ENCODE data around the gene ITPR3.
A peak's percentile ranks its signal among the peaks of the same experiment; 100 is the strongest.
"Not testable (repeated sequence)": the region's sequence is repeated elsewhere in the genome, so short reads cannot be mapped to it uniquely, and the experiment has no call there.

The ITPR3 gene

DNA sequence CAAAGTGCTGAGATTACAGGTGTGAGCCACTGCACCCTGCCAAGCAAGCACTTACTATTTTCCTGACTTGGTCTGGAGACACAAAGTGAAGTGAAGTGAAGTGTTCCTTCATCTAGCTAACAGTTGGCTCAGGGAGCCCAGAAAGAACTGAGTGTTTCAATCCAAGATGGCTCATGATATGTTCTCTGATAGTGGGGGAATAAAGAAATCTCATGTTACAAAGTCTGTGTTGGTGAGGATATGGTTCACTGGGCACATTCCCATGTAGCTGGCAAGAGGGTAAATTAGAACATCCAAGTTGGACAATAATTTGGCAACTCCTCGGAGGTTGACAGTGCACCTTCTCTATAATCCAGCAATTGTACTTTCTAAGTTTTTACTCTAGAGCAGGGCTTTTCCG is 5.0 kb upstream of the ITPR3 start:
- no peak for DNase-seq

DNA sequence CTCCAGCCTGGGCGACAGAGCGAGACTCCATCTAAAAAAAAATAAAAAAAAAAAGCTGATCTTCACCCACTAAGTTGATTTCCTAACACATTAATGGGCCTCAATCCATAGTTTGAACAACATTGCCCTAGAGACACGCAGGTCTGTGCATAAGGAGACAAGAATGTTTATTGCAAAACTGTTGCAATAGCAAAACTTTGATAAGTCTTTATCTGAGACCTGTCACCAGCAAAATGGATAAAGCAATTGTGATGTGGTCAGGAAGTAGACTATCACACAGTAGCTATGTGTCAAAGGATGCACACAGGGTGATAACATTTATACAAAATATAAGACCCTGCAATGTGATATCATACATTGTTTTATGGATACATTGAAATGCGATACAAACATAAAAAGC is 4.2 kb upstream of the ITPR3 start:
- no peak for DNase-seq

DNA sequence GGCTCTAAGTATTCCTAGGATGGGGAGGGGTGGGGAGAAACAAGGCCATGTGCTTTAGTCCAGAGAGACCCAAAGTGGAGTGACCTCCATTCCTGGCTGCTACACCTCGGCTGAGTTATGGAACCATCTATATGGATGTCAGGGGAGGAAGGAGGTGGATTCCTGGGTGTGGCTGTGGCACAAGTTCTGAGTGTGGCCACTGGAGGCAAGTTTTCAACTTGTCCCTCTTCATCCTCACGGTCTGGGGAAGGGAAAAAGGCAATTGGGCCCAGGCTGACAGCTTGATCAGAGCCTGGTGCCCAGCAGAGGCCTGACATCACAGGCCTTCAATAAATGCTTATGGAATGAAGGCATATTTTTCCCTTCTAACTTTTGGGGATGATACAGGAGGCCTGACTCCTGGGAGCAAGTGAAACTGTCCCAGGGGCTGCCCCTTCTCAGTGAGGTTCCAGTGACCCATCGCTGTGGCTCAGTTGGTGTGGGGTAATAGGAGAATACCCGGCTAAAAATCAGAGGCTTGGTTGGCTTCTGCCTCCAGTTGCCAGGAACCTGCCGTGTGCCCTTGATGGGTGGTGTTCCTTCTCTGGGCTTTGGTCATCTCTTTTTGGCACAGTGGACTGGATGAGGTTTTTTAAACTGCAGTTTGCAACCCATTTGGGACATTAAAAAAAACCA is 1.8 kb upstream of the ITPR3 start:
- DNase-seq, result no peak

DNA sequence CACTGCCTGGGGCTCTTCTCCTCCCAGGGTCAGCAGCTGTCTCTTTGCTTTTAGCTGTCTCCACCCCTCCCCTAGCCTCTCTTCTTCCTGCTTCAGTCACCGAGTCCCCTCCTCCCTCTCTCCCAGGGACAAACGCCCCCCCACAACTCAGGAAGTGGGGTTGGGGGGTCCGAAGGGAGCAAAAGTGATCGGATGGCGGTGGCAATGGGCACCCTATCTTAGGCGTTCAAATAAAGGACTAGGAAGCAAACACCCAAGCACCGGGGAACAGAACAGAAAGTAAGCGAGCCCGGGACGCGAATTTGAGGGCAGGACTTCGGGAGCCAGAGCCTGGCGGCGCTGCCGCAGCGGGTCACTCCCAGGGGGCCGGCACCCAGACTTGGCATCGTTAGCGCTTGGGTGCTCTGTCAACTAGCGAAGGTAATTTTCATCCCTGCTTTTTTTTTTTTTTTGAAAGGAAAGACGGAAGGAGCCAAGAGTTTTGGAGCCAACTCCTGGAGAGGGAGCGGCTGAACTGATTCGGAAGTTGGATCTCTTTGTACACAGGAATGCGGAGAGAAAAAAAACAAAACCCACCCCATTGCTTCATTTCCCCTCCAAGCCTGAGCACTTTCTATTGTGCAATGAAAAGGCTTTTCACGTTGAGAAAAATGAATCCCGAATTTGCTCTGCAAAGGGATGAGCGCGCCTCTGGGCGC is 815 bp upstream of the ITPR3 start:
- no peak for DNase-seq

DNA sequence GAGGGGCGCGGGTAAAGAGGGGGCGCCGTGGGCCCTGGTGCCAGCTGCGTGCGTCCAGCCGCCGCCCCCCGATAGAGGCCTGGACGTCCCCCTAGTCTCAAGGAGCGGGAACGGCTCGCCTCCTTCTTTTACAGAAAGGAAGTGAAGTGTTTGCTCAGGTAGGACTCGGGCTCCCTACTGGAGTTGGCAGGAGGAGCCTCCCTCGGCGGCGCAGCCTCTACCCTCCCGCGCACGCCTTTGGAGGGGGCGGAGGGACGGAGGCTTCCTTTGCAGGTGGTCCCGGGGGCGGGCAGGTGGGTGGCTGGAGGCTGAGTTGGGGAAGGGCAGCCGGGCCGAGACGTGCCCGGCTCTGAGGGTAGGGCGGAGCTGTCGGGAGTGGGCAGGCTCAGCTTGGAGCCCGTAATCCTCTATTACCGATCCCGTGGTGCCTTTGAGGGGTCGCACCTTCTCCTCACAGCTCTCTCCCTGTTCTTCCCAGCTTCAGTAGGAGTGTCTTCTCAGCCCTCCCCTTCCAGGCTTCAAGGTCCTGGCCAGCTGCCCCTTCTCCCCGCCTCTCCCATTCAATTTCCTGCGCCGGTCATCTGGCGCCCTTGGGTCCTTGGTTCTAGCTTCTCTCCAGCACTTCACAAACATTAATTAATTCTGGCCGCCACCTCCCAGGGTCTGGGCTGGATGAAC is 728 bp downstream of the ITPR3 start:
- peak; percentile 46 for DNase-seq

DNA sequence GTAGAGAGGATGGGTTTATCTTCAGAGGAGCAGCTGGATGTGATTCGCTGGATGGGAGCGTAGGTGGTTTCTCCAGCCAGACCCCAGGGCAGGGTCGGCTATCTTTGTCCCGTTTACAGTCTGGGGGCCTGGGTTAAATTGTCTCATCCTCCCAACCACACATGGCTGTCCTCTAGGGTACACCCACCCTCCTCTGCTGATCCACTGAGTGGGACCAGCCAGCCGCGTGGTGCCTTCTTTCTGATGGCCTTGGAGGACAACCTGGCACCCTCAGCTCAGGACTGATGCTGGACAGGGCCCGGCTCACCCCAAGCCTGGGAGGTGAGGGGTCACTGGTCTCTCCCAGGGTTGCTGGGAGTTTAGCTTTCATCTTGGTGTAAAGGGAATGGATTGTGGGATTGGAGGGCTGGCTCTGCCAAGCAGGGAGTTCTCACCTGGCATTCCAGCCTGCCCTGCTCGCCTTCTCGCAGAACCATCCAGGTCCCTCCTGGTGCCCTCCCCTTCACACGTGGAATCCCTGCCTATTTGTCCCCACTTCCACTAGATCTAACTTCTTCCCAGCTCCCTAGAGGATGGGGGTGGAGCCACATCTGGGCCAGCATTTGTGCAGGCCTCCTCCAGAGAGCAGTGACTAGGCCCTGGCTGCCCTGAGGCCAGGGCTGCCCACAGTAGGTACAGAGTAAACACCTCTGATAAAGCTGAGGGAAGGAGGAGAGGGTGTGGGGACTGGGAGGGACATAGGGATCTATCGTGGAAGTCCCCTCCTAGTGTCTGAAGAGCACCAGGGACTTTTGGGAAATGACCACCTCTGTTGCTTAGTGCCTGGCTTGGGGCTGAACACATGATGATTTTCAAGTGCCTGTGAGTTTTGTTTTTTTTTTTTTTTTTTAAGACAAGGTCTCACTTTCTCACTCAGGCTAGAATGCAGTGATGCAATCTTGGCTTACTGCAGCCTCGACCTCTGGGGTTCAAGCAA is 1.6 kb downstream of the ITPR3 start:
- no peak for DNase-seq

DNA sequence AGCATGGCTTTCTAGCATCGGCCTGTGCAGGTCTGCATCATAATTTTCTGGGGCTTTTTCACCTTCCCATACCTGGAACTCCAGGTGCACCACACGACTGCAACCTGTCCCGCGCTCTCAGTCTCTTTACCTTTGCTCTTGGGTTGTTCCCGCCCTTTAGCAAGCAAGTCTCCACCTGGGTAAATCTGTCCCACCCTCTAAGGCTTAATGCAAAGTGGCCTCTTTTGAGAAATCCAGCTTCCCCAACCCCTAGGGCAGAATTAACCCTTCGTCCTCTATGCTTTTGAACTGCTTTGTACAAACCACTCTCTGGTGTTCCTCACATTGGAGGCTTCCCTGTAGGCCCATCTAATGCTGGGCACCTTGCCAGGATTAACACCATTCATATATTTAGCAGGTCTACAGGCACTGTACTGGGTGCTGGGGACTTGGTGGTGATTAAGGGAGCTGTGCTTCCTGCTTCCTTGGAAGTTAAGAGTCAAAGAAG is 2.8 kb downstream of the ITPR3 start:
- peak; percentile 64 for DNase-seq

DNA sequence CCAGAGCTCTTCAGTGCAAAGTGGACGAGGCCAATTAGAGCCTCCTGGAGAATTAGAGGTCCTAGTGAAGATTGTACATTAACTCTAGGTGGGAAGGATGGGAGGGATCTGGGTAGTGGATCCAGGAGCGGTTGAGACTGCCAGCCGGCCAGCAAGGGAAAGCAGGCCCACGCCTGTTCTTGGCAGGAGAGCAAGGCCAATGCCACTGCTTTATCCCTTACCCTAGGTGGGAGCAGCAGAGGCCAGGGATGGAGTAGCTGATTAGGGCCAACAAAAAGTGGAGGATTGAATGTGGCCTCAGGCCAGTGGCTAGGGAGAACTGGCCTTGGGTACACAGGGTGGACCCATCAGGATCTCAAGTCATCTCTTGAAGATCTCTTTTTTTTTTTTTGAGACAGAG is 3.7 kb downstream of the ITPR3 start:
- DNase-seq, result no peak

DNA sequence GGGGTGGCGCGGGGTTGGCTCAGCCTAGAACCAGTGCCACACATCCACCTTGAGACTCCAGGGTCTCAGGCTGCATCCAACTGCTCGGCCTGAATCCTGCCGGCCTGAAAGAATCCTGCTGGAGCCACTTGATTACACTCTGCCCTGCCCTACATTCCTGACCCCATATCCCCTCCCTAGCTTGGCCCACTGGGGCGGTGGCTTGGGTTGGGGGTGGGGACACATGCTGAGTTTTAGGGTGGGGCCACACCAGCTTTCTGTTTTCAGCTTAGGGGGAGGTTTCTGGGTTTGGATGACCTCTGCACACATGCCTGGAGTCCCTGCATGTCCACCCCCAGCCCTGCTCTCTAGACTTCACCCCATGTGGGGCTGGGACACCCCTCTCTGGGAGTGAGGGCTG is 6.8 kb downstream of the ITPR3 start:
- DNase-seq, result no peak

DNA sequence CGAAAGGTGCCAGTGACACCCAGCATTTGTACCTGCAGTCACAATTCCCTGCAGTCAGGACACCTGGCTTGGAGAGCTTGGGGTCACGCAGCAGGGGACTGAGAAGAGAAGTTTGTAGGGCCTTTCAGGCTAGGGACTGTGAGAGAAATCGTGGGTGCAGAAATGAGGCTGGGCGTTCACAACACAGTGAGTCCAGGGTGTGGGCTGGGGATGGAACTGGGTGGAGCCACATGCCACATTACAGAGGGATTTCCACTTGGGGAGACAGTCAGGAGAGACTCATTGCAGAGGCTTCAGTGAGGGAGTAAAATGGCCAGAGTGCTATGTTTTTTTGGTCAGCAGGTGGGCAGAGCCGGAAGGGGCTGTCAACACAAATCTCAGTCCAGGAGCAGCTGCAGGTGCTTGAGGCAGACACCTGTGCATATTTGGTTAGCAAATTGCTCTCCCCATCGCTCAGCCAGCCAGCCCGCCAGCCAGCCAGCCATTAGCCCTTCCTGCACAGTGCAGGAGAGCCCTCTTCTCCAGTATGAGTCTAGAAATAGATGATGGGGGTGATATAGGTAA is 7.4 kb downstream of the ITPR3 start:
- DNase-seq, result peak; percentile 75

DNA sequence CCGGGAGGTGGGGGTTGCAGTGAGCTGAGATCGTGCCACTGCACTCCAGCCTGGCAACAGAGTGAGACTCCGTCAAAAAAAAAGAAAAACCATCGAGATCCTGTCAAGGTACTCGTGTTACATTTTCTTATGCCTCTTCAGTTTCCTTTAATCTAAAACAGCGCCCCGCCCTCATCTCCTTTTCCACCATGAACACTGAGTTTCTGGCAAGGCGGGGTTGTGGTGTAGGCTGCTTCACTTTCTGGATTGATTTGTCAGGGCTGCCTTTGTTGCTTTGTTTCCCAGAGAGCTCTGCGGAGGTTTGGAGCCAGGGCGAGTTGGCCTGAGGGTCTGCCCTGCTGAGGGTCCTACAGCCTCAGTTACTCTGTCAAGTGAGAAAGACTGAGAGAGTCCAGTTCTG is 8.9 kb downstream of the ITPR3 start:
- DNase-seq, result no peak

DNA sequence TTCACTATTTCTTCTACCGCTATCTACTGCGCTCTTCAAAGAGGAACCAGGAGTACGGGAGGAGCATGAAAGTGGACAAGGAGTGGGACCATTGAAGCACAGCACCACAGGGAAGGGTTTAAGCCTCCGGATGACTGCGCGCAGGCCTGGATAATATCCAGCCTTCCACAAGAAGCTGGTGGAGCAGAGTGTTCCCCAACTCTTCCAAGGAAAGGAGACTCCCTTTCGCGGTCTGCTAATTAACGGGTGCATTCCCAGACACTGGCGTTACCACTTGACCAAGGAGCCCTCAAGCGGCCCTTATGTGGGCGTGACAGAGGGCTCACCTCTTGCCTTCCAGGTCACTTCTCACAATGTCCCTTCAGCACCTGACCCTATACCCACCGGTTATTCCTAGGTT is 10.4 kb downstream of the ITPR3 start:
- DNase-seq, result not testable (repeated sequence)

DNA sequence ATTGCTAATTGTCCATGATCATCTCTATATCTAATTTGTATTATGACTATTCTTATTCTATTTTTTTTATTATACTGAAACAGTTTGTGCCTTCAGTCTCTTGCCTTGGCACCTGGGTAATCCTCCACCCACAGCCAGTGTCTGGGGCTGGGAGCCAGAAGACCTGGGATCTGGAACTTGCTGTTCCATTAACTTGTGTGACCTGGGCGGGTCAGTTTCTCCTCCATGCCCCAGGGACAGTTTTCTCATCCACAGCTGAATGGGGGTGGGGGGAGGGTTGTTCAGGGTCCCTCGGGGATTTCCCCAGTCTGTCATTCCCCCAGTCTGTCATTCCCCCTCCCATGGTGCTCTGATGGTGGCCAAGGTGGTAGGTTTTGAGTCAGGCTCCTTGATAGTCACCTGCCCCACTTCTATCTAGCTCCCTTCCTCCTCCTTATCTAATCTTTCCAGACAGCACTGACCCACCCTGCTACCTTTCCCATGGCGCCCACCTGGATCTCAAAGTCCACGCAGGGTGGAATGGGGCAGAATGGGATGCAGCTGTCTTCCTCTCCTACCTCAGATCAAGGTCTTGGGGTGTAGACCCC is 10.9 kb downstream of the ITPR3 start:
- DNase-seq, result no peak

DNA sequence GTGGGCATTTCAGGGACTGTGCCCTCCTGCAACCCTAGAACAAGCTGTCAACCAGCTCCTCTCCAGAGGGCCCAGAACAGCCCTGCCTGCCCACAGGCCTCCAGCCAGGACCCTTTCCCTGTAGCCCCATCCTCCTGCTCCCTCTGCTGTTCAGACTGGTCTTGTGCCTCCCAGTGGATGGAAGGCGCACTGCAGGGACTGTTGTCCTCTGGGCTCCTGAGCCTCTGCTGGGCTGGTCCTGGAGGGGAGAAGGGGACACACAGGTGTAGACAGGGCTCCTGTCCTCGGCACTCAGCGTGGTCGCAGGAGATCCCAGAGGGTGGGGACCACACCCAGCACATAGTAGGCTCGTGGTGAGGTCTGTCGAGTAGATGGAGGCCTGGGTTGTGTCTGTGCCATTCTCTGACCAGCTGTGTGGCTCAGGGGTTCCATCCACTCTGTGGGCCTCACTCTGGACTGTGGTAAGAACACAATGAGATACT is 11.5 kb downstream of the ITPR3 start:
- DNase-seq, result peak; percentile 27

DNA sequence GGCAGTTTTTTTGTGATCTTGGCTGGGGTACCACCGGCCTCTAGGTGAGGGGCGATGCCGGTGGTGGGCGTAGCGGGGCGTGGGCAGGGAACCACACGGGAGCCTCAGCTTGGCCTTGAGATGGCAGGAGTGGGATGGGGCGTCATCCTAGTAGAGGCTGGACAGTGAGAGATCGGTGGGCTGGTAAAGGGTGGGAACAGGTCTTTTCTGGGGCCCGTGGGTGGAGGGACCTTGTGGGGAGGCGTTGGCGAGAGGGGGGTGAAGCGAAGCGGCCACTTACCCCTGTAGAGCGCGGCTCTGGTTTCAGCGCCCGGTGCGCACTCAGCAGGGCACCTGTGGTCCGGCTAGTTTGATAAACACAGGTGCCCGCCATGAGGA is 12.0 kb downstream of the ITPR3 start:
- DNase-seq, result no peak

DNA sequence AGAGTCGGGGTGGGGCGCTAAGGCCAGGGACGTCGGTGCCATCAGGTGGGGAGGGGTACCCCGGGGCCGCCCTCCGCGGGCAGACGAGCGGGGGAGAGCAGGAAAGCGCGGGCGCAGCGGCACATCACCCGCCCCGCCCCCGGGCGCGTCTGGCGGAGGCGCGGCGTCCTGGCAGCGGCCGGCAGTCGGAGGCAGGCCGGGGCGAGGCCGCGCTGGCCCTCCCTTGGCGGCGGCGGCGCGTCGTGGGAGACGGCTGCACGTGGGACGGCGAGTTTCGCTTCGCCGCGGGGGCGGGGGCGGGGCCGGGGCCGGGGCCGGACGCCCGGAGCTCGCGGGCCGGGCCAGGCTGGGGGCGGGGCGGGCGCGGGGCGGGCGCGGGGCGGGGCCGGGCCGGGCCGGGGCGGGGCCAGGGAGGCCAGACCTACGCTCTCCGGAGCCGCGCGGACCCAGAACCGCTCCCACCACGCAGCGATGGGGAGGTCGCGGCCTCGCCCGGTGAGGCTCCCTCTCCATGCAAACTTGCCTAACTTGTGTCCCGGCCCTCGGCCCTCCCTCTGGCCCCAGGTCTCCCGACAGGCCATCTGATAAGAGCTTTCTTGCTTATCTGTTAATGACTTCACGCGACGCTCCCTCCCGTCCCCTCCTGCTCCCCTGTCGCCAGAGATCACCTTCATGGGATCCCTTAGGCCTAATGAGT is 12.5 kb downstream of the ITPR3 start:
- DNase-seq, result peak; percentile 39

DNA sequence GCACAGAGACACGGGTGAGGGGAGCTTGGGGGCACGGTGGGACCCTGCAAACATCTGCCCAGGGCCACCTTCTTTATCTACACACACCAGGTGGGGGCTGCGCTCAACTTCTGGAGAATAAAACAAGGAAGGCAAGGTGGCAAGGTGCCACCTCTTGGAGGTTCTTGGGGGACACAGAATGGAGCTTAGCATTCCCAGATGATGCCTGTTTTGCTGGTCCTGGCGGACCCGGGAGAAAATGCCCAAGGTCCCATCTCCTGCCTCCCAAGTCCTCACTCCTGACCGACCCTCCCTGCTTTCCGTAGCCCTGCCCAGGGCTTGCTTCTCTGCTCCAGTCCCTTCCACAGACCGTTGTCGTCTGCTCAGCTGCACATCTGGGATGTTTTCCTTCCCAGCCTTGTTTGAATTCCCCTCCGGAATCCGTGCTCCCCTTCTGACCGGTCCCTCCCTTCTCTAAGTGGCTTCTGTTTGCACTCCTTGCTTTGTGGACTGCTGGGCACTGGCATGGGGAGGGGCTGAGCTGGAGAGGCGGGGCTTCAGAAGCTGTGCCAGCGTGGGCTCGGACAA is 13.1 kb downstream of the ITPR3 start:
- peak; percentile 60 for DNase-seq

DNA sequence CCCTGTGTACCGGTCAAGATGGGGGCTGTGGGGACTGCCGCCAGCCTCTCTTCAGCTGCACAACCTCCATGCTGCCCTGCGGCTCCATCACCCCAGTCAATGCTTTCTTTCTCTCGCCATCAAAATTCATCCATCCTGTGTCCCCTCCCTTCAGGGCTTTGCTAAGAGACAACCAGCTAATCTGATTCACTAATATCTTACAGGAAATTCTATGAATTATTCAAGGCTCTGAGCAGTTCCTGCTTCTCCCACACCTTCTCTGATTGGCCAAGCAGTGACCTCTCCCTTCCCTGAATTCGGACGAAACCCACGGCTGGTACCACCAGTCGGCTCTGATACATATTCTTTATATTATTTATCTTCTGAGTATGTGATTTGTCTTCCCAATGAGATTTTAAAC is 13.8 kb downstream of the ITPR3 start:
- no peak for DNase-seq

DNA sequence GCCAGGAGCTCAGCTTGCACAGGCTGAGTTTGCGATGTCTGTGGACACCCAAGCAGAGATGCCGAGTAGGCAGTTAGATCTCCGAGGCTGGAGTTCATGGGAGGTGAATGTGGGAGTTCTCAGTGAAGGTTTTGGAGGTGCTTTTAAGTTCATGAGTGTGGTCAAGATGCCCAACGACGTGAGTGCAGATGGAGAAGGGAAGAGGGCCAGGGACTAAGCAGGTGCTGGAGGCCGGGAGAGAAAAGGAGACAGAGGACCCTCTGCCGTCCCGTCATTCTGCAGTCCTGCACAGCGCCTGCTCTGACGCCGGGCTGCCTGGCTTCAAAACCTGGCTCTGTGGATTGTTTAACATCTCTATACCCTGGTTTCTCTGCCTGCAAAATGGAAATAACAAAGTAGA is 15.5 kb downstream of the ITPR3 start:
- DNase-seq, result no peak

DNA sequence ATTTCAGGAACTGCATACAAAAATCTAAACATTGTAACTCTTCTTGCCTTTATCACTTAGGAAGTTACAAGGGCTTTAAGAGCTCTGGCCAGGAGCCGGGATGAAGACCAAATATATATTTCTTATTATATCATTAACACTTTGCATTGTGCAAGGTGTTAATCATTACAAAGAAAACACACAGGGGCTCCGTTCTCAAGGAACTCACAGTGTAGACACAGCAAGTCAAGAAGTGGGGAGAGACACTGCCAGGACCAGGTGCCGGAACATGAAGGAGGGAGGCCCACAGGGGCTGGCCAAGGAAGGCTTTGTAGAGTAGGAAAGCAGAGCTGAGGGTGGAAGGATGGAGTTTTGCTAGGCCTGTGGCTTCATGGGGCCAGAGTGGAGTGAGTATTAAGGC is 17.4 kb downstream of the ITPR3 start:
- no peak for DNase-seq

DNA sequence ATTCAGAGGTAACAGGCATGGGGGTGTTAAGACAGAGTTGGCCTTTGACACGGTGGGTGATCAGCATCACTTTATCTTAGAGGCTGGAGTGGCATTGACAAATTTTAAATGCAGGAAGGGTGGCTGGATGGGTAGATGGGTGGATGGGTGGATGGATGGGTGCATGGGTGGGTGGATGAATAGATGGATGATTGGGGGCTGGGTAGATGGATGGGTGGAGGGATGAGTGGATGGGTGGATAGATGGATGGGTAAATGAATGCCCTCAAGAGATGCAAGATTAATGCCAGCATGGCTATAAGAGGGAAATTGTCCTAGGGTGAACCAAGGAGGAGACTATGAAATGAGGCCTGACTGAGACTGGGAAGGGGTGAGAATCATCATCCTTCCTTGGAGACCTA is 18.4 kb downstream of the ITPR3 start:
- no peak for DNase-seq

Measured in NCI-H2029 (cell line).